GM12878 (cell line): ENCODE data around the gene EHHADH.
"Not testable (repeated sequence)": the region's sequence is repeated elsewhere in the genome, so short reads cannot be mapped to it uniquely, and the experiment has no call there.

Experiments
- BHLHE40 ChIP-seq, 2 experiments: fragments of 450-650 bp in 1 of 2; IDR thresholded peaks; 2 replicates each; pipeline ENCODE4 v1.6.1; 2011 to 2017; ENCODE audit warnings: low read depth in 2 of 2, borderline replicate concordance in 1 of 2, improper control_type of control experiment in 1 of 2, low read length in 1 of 2, mild to moderate bottlenecking in 1 of 2
- EZH2 ChIP-seq: IDR thresholded peaks from 2 replicates; pipeline ENCODE4 v1.6.1; 2012; ENCODE audit warnings: low read depth, mild to moderate bottlenecking, control low read depth, inconsistent platforms, low read length, borderline replicate concordance; ENCODE audit not compliant: control insufficient read depth
- PML ChIP-seq: IDR thresholded peaks from 2 replicates; pipeline ENCODE4 v1.6.1; 2012; ENCODE audit warnings: low read length, inconsistent platforms
- POLR2AphosphoS2 ChIP-seq: IDR thresholded peaks from 2 replicates; pipeline ENCODE4 v1.6.1; 2011; ENCODE audit warnings: low read depth, mild to moderate bottlenecking, low read length, improper control_type of control experiment, moderate library complexity
- RCOR1 ChIP-seq: conservative IDR thresholded peaks from 2 replicates; pipeline ENCODE4 v1.6.1; 2012; ENCODE audit warnings: low read depth, low read length, improper control_type of control experiment
- REST ChIP-seq: IDR thresholded peaks from 2 replicates; pipeline ENCODE4 v1.6.1; 2012; ENCODE audit warnings: mild to moderate bottlenecking, low read depth, low read length
- RFX5 ChIP-seq: IDR thresholded peaks from 2 replicates; pipeline ENCODE4 v1.6.1; 2011; ENCODE audit warnings: low read depth, low read length, improper control_type of control experiment
- SKIL ChIP-seq: fragments of 450-650 bp; IDR thresholded peaks from 2 replicates; pipeline ENCODE4 v1.6.1; 2017; ENCODE audit warnings: mild to moderate bottlenecking, low read depth, inconsistent platforms; ENCODE audit not compliant: poor library complexity, severe bottlenecking
- SMAD1 ChIP-seq: fragments of 450-650 bp; IDR thresholded peaks from 2 replicates; pipeline ENCODE4 v1.6.1; 2018; ENCODE audit warnings: mild to moderate bottlenecking, low read depth; ENCODE audit not compliant: partially characterized antibody
- YY1 ChIP-seq: IDR thresholded peaks from 2 replicates; pipeline ENCODE4 v1.6.1; 2011; ENCODE audit warnings: low read depth, mild to moderate bottlenecking, low read length
- ZSCAN29 ChIP-seq: fragments of 450-650 bp; IDR thresholded peaks from 2 replicates; pipeline ENCODE4 v1.6.1; 2017; ENCODE audit warnings: mild to moderate bottlenecking, moderate library complexity
- ZZZ3 ChIP-seq: IDR thresholded peaks from 2 replicates; pipeline ENCODE4 v1.6.1; 2011; ENCODE audit warnings: low read depth; ENCODE audit not compliant: control insufficient read depth, insufficient read length
- TF ChIP-seq, protein P1 (sequence below), 3 experiments: IDR thresholded peaks in 2 of 3; conservative IDR thresholded peaks in 1 of 3; 2 replicates each; pipeline ENCODE4 v1.5.1; 2011; ENCODE audit warnings: low read depth in 3 of 3, low read length in 3 of 3, mild to moderate bottlenecking in 3 of 3, control low read depth in 2 of 3, moderate library complexity in 2 of 3, inconsistent platforms in 1 of 3, mixed read lengths in 1 of 3; ENCODE audit not compliant: control insufficient read depth in 2 of 3, insufficient read depth in 1 of 3; ENCODE audit errors: extremely low read depth in 1 of 3

- TF ChIP-seq RCOR1; RFX5; YY1; PML; BHLHE40 (IDR thresholded peaks at IDR 0.05; ENCODE audit: borderline replicate concordance in 1 of 2, low read depth in 2 of 2, low read length in 1 of 2); ZZZ3; EZH2; SMAD1; ZSCAN29; REST; POLR2AphosphoS2; SKIL: not testable (repeated sequence)
- TF ChIP-seq, protein P1, sequence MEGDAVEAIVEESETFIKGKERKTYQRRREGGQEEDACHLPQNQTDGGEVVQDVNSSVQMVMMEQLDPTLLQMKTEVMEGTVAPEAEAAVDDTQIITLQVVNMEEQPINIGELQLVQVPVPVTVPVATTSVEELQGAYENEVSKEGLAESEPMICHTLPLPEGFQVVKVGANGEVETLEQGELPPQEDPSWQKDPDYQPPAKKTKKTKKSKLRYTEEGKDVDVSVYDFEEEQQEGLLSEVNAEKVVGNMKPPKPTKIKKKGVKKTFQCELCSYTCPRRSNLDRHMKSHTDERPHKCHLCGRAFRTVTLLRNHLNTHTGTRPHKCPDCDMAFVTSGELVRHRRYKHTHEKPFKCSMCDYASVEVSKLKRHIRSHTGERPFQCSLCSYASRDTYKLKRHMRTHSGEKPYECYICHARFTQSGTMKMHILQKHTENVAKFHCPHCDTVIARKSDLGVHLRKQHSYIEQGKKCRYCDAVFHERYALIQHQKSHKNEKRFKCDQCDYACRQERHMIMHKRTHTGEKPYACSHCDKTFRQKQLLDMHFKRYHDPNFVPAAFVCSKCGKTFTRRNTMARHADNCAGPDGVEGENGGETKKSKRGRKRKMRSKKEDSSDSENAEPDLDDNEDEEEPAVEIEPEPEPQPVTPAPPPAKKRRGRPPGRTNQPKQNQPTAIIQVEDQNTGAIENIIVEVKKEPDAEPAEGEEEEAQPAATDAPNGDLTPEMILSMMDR (IDR thresholded peaks at IDR 0.05 in 2 of 3, conservative IDR thresholded peaks at IDR 0.05 in 1 of 3; ENCODE audit: control insufficient read depth in 2 of 3, extremely low read depth in 1 of 3, insufficient read depth in 1 of 3, low read depth in 3 of 3, low read length in 3 of 3): not testable (repeated sequence)
These were observed 27.3 kb downstream of the EHHADH start for GRCh38 chr3:185226526-185226925.
